Left colon (tissue), 2 donors: ENCODE results near the gene MLLT3. TPM values are rescaled to one million over a fixed set of nuclear protein-coding genes. Genes with fewer than 3 reads are reported as not detected.

Experiments used
- ATAC-seq: fragments of 200-7000 bp; cut with Tn5 transposase; one replicate; pipeline ENCODE4 v1.9.1; 2020; ENCODE audit warnings: mild to moderate bottlenecking, moderate library complexity
- DNase-seq, 2 donors: peaks; one replicate each; pipeline ENCODE4 v3.0.0-alpha.2; 2020
- intact Hi-C, 2 donors: fragments of 100-400 bp; cut with DNase I in 1 of 2; cut with micrococcal nuclease in 1 of 2; formaldehyde crosslinking; loops; one replicate each; pipeline versions ENCODE4 v1.11.2 to v1.14.0; 2022; cut with DNase I, micrococcal nuclease
- total RNA-seq, 2 donors: library from RNA; stranded (reverse); fragmentation: NEBNext Ultra II Directional; extraction: Animal tissue kit (Norgen Biotek cat#: 25700); gene quantifications; one replicate each; pipeline ENCODE4 v1.2.1, GENCODE V29; 2021
- donor health status: DM: no; HTN: no; CAD: no.
- donor health status: DM: yes; HTN: yes; CAD: no.

The MLLT3 gene
- total RNA-seq, 2 donors from 2014 or later = 44.1 to 62.7 TPM

DNA sequence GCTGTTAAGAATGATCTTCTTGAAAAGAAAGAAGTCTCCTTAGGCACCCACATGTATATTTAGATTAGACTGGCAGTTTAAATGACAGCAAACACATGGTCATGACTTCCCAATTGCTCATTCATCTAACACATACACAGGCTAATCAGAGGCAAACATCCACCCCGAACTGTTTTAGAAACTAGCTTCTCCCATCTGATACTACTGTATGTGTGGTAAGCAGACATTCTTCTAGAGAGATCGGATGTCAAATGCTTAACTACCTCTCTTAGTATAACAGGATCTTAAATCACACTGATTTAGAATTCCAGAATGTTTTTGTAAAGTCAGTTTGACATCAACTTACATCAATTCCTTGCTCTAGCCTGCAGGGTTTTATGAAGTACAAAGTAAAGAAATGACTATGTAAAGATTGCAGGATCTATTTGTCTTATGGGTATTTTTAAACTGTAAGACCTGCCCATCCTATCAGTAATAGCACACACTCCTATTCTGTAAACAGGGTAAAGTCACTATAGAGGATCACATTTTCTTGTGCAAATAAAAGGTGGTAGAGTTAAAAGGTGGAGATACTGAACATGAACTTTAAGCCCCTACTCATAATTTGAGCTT is 239.7 kb downstream of the MLLT3 start:
- no peak for DNase-seq
- intact Hi-C loops = no loop called here
- peak; percentile 93 for ATAC-seq

DNA sequence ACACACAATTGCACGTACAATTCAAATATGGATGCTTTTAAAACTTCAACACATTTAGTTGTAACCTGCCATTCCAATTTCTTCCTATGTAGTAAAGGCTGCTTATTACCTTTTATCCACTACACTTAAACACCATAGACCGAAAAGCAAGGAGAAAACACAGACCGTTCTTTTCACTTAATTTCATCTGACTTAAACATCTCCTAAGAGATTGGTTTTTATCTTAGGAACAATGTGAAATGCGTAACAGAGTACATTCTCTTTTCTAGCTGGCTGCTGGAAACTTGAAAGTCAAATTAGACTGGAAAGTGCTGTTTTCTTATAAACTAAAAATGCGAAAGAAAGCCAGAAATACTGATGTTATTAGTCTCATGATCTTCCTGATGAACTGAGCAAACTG is 241.8 kb downstream of the MLLT3 start:
- no peak for ATAC-seq
- DNase-seq = no peak
- intact Hi-C loops = no loop called here

- intact Hi-C loops = no loop called here
- ATAC-seq (no peak), DNase-seq (no peak)
These were observed 242.5 kb downstream of the MLLT3 start for GRCh38 chr9:20379804-20380225.

GRCh38 chr9:20378851-20379250 is 243.4 kb downstream of the MLLT3 start:
- no peak for DNase-seq
- ATAC-seq = no peak
- intact Hi-C loops = no loop called here

DNA sequence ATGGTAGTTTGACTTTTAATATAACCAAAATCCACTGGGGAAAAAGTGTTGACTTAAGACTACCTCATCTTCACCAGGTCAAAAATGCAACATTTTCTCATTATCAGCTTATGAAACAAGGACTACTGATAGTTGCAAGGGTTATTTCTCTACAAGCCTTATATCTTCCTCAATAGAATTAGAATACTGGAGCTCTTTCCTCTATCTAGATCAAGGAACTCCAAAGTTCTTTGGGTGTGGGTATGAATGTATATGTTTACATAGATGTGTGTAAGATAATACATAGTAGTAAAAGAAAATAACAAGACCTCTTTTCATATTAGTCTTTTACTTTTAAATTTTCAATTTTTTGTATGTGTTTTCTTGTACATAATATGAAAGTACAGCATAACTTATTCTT is 244.5 kb downstream of the MLLT3 start:
- DNase-seq (no peak), ATAC-seq (peak; percentile 50)
- intact Hi-C loops = no loop called here

- intact Hi-C loops = no loop called here
- DNase-seq = no peak
- peak; percentile 44 for ATAC-seq
These were observed 245.4 kb downstream of the MLLT3 start for GRCh38 chr9:20376731-20377375.

DNA sequence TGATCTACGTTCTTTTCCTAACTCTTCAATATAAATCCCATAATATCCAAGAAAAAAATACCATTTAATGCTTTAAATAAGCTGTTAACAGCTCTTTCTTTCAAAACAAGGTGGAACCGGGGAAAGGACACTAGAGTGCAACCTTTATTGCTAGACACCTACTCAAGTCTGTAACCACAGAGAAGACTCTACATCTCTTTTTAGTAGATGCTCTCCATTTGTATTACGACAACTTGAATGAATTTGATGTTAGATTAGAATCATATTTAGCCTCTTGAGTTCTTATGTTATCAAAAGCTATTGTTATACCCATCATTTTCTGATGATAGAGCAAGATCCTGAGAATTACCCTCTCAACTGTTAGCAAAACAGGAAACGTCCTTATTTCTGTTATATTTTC is 246.3 kb downstream of the MLLT3 start:
- ATAC-seq (no peak), DNase-seq (no peak)
- intact Hi-C loops = no loop called here

GRCh38 chr9:20373263-20373662 is 249.0 kb downstream of the MLLT3 start:
- DNase-seq (no peak), ATAC-seq (peak; percentile 58)
- intact Hi-C loops = no loop called here

- ATAC-seq (peak; percentile 29), DNase-seq (no peak)
- intact Hi-C loops = no loop called here
These were observed 252.9 kb downstream of the MLLT3 start for GRCh38 chr9:20369391-20369790.

DNA sequence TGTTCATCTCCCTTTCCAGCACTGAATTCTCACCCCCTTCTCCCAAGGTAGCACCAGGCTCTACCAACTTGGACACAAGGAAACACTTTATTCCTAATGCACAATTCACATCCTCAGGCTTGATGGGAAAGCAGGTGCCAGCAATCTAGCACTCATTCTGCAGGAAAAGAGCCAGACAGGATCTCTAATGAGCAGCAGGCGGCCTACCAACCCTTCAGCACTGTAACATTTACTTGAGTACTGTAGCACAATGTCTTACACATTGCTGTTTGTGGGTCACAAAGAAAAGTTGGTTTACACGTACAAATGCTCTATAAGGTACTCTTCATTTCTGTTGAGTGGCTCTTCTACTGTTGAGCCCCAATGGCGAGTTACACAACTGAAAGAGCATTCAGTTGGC is 254.4 kb downstream of the MLLT3 start:
- no peak for ATAC-seq
- intact Hi-C loops = no loop called here
- no peak for DNase-seq

- intact Hi-C loops = no loop called here
These were observed 257.3 kb downstream of the MLLT3 start for GRCh38 chr9:20364959-20365358.

GRCh38 chr9:20363233-20363632 is 259.1 kb downstream of the MLLT3 start:
- intact Hi-C loops = no loop called here
- DNase-seq = no peak
- no peak for ATAC-seq

More at GRCh38 chr9:20364959-20365358, 257.3 kb downstream of the MLLT3 start:
- ATAC-seq = peak; percentile 79
- DNase-seq = no peak

DNA sequence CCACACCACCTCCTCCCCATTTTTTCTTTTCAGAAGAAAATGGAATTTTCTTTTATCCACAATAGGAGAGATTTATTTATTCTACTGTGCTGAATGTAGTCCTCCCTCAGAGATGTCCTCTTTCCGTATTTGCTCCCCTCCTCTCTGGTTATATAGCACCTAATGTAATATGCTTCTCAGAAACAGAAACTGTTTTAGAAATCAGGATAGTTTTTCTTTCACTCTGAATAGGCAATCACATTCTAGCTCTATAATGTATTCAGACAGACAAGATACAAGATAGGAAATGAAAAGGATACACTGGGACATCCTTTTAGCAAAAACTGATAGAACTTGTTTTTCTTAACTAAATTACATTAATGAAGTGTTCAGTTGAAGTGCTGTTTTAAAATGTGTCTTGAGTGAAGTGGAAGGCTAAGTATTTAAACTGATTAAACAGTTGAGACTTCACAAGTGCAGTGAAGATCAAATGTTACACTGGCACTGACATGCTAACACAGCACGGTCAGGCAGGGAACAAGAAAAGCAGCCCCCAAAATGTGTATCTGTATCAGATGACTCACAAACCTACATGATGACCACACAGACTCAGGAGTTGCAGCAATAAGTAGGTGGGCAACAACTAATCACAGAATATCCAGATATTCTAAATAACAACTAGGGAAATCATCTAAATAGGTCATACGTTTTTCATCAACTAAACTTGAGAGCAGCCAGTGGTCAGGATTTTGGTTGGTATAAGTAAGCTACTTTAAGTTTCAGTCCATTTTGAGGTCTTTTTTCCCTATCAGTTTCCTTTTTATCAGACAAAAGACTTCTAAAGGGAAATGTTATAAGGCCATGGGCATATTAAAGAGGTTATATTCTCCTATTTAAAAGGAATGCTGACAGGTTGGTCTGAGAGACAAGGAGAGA is 260.4 kb downstream of the MLLT3 start:
- DNase-seq (no peak), ATAC-seq (no peak)
- intact Hi-C loops = no loop called here

- ATAC-seq = no peak
- no peak for DNase-seq
- intact Hi-C loops = no loop called here
These were observed 261.1 kb downstream of the MLLT3 start for GRCh38 chr9:20361229-20361628.

DNA sequence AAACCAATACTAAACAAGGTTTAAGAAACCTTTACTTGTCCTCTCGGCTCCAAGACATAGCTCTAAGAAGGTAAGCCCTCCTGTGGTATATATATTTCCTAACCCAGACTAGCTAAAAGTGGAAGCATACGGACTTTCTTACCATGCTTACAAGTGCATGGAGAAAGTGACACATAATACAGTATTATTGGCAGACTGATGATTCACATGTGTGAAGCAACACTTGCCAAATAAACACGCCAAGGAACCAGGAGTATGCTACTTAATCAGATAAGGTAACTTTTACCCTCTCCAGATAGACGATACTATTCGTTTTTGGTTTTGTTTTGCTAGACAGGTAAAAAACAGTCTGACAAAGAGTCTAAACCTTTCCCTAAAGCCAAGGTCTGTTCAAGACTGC is 264.1 kb downstream of the MLLT3 start:
- ATAC-seq = no peak
- intact Hi-C loops = loop anchor here in 1 of 2 donors (5.0 to 10.0 kb wide), 4 partner anchors 264 to 587 kb away; partner anchors contain the start of genes FOCAD and MLLT3
- DNase-seq = no peak

DNA sequence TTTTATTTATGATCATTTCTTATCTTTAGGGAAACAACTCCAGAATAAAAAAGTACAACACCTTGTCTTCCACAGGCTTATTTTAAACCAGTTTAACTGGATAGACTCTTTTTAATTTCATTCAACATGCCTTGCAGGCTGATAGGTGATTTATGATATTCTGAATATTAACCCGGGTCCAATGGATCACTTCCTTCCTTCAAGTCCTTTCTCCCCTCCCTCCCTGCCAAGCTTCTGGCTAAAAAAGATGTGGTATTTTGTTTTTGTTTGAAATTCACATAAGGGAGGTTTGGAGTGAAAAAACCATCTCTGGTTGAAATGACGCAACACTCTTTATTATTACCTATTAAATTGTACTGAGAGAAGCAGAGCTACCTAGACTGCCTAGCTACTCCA is 265.3 kb downstream of the MLLT3 start:
- intact Hi-C loops = loop anchor here in 1 of 2 donors (5.0 to 10.0 kb wide), 4 partner anchors 265 to 588 kb away; partner anchors contain the start of genes FOCAD and MLLT3
- no peak for DNase-seq
- peak; percentile 56 for ATAC-seq

DNA sequence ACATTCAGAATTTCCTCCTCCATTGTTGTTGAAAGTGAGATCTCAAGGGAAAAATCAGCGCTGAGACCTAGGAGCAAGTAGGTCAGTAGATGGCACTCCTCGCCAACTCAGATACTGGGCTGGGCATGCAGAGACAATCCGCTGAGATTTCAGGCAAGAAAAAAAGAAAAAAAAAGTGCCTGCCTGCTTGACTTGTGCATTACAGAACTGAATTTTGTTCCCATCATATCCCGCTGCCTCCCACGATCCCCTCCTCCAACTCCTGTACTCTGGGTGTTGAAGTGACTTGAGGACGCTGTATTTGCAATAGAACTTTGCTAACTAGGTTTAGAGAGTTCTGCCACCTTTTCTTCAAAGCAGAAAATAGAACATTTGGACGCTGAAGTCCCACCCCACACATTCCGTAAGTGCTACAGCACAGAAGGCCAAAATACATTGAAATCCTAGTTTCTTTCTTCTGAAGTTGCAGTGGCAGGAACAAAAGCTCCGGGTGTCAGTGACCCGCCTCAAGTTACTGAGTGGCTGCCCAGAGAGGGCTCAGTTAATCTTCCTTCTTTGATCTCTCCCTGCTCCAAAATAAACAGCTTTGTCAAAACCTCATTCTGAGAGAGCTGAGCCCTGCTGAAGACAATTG is 265.8 kb downstream of the MLLT3 start:
- ATAC-seq = peak; percentile 92
- intact Hi-C loops = loop anchor here in 1 of 2 donors (5.0 to 10.0 kb wide), 4 partner anchors 266 to 588 kb away; partner anchors contain the start of genes FOCAD and MLLT3
- peak; percentile 66 to 74 for DNase-seq

DNA sequence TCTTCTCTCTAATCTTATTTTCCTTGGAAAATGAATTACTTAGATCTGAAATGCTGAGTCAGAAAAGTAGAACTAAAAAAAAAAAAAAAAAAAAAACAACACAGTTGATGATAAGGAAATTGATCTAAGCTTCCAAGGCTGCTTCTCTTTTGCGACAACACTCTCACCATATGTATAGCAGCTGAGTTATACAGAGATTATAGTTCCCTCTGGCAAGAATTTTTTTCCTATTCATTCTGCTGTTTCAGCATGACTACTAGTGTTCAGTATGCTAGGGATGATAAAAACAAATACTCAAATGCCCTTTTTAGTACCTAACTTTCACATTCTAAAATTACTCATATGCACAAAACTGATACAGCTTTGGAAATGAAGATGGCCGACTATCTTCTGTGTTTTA is 267.3 kb downstream of the MLLT3 start:
- ATAC-seq (no peak), DNase-seq (no peak)
- intact Hi-C loops = loop anchor here in 1 of 2 donors (5.0 to 10.0 kb wide), 4 partner anchors 267 to 590 kb away; partner anchors contain the start of genes FOCAD and MLLT3
